Testis (tissue), 2 donors: Measurements from ENCODE around the gene LGALS8.

ENCODE experiments used
- POLR2A ChIP-seq: fragments of 450-650 bp; IDR thresholded peaks from one replicate; pipeline ENCODE4 v1.6.1; 2017; ENCODE audit warnings: antibody characterized with exemption, mild to moderate bottlenecking, moderate library complexity
- TF ChIP-seq, protein P1 (sequence below), 3 experiments: fragments of 450-650 bp in 2 of 3; fragments of 200-600 bp in 1 of 3; sonication (generic) in 1 of 3; IDR thresholded peaks; one replicate each; pipeline ENCODE4 v1.5.1; 2016 to 2019; ENCODE audit warnings: antibody characterized with exemption in 3 of 3, mild to moderate bottlenecking in 2 of 3, moderate library complexity in 1 of 3

GRCh38 chr1:236550961-236551851, 27.4 kb downstream of the LGALS8 start:
- TF ChIP-seq, protein P1, sequence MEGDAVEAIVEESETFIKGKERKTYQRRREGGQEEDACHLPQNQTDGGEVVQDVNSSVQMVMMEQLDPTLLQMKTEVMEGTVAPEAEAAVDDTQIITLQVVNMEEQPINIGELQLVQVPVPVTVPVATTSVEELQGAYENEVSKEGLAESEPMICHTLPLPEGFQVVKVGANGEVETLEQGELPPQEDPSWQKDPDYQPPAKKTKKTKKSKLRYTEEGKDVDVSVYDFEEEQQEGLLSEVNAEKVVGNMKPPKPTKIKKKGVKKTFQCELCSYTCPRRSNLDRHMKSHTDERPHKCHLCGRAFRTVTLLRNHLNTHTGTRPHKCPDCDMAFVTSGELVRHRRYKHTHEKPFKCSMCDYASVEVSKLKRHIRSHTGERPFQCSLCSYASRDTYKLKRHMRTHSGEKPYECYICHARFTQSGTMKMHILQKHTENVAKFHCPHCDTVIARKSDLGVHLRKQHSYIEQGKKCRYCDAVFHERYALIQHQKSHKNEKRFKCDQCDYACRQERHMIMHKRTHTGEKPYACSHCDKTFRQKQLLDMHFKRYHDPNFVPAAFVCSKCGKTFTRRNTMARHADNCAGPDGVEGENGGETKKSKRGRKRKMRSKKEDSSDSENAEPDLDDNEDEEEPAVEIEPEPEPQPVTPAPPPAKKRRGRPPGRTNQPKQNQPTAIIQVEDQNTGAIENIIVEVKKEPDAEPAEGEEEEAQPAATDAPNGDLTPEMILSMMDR (IDR thresholded peaks at IDR 0.05): no peak
- no peak for TF ChIP-seq POLR2A
